Fibroblast of peridontal ligament (primary cell): ENCODE data around the gene TCF4.
"Not testable (repeated sequence)": the region's sequence is repeated elsewhere in the genome, so short reads cannot be mapped to it uniquely, and the experiment has no call there.

ENCODE experiments used
- DNase-seq: peaks from one replicate; pipeline ENCODE4 v3.0.0-alpha.2; 2010; ENCODE audit errors: extremely low read depth

Gene TCF4

DNA sequence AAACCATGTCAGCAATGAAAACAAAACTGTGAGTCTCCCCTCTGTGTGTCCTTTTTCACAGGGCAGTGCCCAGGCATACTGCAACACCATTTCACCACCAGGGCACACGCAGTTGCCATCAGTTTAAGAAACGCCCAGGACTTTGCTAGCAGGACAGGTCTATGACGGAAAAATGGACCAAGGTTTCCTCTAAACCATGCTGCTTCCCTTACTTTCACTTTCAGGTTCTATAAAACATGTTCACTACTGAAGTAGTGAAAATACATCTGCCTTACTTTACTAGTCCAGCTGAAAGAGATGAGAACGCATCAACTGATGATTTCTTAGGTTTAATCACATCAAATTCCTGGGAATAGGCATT is 110.5 kb downstream of the TCF4 start:
- DNase-seq: peak; percentile 75

DNA sequence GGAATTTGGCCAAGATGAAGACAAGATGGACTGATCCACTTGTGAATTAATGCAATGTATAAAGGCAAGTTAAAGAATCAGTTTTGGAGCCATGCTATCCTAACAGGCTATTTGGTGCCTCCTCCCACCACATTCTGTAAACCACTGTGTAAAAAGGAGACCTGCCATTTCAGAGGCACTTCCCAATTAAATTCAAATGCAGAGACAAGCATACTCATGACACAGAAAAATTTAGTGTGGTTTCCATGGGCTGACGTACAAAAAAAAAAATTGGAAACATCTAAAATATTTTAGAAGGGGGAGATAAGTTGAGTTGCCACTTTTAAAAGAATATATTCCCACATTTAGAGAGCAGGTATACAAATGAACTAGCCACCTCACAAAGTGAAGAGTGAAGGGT is 112.1 kb downstream of the TCF4 start:
- DNase-seq: no peak

DNA sequence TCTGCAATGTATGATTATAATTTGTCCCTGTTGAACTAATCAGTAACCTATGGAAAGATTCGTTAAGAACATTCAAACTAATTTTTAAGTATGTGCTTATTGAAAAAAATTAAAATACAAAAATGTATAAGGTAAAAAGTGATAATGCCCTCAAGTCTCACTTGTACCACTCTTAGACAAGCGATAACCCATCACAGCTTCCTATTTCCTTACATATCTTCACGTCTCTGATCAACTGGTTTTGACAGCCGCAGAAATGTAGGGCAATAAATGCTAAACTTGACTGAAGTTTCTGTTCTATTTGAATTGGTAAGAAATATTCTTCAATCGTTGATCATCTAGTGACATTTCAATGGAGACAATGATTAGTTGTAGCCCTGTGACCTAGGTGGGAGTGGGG is 112.5 kb downstream of the TCF4 start:
- DNase-seq: no peak

DNA sequence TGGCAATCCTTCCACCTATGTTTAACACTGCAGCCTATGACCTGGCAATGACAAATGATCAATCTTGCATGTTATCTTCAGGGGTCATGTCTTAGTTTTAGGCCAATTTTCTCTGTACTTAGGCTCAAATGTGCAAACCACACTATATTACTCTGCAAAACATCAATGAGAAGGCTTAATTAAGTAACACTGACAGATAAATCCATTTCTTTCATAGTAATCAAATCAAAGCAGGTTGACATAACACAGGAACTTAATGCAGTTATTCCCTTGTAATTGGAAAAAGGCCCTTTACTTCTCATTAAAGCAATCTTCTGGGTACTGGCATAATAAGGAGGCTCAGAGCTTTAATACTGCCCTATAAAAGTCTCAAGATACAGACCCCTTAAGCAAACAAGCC is 114.4 kb downstream of the TCF4 start:
- DNase-seq: no peak

DNA sequence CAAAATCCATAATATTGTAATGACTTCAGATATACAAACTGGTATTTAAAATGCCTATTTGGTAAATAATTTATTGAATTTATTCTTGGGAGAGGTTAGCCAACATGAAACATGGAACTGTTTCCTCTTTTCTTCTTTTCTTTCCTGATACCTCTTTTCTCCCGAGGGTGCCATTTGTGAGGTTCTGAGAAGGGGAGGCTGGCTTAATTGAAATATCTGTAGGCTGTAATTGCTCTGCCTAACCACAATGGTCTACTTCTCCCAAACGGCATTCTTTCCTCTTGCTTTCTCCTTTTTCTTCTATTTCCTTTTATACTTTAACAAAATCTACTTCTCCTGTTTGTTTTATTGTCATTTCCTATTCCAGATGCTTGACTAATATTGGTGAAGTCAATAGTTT is 114.9 kb downstream of the TCF4 start:
- no peak for DNase-seq

DNA sequence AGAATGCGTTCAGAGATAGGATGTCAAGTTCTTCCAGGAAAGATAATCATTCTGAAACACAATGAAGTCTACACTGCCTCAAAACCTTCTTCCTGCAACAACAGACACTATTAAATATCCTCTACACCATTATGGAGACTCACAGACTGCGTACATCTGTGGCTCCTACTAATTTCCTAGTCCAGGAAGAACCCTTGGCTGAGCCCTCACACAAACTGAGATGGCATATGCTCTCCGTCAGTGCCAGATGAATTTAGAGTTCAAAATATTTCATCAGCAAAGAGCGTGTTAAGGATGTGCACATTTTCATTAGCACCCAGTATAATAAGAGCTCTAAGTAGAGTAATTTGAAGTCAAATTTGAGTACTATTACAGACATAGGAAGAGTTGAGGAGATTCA is 117.2 kb downstream of the TCF4 start:
- DNase-seq: no peak

DNA sequence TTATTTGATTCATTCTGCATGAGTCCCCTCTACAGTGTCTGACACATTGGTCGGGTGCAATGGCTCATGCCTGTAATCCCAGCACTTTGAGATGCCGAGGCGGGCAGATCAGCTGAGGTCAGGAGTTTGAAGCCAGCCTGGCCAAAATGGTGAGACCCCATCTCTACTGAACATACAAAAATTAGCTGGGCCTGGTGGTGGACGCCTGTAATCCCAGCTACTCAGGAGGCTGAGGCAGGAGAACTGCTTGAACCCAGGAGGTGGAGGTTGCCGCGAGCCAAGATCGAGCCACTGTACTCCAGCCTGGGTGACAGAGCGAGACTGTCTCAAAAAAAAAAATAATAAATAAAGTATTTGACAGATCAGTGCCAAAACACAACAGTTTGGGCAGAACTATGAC is 118.9 kb downstream of the TCF4 start:
- DNase-seq: not testable (repeated sequence)

DNA sequence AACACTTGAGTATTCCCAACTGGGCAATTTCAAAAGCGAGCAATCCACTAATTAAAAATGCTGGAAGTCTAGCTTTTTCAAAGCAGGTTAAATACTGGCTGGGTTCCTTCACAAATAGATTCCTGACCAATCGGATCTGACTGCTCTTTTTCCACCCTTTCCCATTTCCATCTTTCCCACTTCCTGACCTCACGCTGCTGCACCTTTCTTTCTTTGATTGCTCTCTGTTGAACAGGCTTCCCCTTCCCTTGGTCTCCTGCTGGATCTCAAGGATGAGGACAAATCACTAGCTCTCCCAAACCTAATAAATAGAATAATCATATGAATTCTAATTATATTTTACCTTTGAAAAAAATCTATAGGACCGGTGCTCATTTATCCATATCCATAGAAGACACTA is 121.2 kb downstream of the TCF4 start:
- DNase-seq: no peak

DNA sequence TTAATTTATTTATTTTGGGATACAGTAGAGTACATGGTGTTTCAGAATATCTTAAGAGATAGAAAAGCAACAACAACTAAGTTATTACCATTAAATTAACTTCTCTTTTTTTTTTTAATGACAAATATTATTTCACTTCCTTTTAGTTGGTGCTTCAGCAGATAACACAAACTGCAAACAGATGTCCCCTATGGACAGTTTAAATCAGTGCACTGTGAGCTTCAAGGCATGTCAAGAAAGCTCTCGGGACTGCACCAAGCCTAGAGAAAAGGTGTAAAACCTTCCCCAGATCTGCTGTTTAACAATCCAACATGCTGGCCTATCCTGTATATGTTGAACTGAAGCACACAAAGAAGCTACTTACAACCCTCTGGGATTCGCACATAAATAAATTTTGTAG is 122.7 kb downstream of the TCF4 start:
- DNase-seq: no peak

DNA sequence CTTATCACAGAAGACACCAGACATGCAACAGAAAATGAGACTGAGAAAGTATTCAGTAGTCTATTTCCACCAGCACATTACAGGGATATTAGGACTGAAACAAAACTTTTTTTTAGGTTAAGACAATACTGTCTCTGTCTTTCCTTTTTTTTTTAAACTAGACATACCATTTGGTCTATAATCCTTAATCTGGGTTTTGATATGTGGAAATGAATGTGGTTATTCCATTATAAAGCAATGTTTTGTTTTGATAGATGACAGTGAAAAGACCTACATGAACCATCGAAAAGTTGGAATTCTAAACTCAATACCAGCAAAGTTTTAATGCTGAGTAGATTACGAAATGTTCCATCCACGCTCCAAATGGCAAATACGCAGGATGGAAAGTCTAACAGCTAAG is 123.4 kb downstream of the TCF4 start:
- no peak for DNase-seq

DNA sequence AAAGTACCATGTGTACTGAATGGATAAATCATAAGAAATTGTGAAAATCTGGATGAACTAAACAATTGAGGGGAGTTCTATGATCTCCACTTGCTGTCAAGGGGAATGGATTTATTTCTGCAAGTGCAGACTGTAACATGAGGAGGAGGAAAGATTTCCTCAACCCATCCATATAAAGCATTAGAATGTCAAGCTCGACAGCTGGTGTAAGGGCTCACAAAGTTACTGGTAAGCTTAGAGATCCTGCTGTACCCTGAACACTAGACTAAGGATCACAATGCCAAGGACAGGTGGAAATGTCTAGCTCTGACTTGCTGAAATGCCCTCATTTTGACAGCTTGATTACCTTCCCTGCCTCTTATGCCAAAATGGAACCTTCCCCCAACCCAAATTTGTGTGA is 125.3 kb downstream of the TCF4 start:
- DNase-seq: no peak

DNA sequence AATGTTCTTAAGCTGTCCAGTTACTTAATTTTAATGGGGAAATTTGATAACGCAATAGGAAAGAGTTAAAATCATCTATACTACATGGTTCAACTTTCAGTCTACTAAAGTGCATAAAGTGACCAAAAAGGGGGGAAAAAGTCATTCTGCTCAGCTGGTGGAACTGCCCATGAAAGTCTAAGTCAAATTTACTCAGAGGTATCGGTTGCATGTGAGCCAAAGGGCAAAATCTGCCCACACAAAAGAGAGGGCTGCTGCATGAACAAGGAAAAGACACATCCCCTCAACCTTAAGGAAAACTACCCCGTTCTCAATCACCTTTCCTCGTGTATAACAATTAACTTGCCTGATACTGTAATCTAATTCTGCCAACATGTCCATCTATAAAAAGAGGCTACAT is 126.1 kb downstream of the TCF4 start:
- no peak for DNase-seq

DNA sequence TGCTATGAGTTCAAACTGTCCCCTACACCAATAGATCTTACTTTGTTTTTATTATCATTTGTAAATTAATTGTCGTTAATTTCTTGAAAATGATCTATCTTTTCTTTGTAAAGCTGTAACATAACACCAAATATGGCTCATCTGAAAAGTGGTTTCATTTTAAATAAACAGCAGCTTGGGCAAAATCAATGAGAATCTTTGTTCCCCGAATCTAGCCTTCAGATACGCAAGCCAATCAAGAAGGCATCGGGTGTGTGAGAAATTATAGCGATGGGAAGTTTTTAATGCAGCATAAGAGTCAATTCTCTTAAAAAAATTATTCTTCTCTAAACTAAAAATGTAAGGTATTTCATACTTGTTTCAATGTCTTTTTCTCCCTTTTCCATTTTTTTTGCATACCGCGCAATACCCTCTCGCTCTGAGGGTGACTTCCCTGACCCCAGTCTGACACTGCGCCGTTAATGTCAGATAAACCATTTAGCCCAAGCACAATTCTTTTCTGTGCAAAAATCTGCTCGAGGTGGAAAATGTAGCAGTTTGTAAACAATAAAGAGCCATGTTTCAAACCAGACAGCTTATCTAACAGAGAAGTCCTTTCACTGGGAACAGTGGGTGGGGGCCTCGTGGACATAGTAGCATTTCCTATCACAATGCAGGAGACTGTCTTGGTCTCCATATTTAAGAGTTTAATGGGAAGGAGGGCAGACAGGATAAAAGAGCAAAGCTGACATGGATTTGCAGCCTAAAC is 129.4 kb downstream of the TCF4 start:
- DNase-seq: no peak

DNA sequence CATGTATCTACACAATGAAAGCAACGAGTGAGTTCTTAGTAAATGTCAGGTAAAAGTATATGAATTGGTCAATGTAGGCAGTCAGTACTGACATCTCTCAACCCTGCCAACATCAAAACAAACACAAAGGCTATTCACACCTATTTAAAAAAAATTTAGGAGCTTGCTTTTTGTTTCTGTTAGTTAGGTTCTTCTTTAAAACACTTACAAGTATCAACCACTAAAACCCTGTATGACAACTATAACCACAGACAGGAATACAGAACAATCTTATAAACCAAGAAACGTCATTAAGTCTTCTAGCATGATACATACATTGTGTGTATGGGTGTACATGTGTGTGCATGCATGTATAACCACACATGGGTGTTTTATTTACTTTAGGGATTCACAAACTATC is 131.0 kb downstream of the TCF4 start:
- no peak for DNase-seq

DNA sequence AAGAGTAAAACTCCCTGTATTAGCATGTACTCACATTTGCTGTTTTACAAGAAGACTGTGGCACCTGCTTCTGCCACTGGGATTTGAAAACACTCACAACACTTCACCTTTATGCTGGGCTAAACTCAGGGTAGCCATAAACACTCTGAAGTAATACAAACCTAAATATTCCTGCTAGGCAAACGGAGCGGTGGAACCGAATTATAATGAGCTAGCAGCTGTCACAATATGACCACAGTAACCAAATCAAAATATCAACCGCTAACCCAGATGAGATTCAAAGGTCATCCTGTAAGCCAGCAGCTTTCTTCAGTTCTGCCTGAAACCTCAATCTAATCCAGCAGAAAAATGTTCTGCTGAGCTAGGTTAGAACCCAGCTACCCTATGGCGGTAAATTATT is 132.1 kb downstream of the TCF4 start:
- DNase-seq: no peak

DNA sequence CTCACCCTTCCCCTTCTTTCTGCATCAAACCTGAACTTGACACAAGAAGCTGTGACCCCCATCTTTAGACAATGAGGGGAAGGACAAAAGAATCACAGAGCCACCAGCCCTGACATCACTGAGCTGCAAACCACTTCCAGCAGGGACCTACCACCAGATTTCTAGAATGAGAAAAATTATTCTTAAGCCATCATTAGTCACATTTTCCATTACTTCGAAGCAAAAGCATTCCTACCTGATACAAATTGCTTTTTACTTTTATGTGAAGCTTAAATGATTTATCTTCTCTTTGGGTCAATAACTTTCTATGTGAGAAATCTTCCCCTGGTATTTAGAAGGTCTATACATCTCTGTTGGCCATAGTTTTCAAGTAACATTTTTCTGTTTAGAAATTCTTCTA is 134.8 kb downstream of the TCF4 start:
- no peak for DNase-seq

DNA sequence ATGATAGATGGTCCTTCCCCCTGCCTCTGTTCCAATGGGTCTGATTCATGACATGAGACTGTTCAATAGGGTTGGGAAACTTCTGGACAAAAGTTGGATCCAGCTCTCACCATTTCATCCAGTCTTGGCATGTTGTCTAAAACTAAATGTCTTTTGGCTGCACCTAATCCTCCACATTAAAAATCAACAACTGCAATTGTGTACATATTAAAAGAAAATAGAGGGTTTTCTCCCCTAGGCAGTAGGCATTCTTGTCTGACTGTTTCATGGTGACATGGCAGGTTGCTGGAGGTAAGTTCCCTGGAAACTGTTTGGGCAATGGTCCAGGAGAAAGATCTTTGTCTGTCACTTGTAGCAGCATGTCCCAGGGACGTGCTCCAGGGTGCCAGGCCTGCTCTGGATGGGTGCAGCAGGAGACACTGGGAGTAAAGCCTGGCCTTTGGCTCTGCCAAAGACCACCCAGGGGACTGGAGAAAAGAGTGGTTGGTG is 135.8 kb downstream of the TCF4 start:
- DNase-seq: peak; percentile 54

DNA sequence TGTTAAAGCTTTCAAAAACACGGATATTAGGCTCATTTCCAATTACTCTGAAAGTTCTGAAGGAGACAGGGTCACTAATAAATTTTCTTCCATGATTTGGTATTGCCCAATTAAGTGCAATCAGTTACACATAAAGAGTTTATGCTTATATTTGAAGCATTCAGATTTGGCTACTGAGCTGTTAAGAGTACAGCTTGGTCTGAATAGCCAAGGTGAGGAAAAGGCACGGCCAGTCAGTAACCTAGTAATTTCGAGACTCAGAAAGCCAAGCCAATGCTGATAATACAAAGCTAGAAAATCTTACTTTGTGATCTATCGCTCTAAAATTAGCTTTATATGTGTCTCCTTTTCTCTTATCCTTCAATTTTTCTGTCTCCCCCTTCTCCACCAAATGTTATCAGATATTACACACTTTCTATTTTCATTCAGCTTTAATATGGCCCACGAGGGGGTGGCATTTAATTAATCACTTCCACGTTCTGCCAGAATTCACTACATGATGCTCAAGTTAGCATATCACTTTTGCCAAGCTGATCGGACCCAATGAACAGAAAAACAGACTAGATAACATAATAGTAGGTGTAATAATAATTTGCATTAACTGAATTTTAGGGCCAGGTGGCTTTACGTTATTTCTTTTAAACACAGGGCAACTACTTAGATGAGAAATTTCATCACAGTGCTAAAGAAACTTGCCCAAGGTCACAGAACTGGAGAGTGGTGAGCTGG is 138.4 kb downstream of the TCF4 start:
- no peak for DNase-seq

DNA sequence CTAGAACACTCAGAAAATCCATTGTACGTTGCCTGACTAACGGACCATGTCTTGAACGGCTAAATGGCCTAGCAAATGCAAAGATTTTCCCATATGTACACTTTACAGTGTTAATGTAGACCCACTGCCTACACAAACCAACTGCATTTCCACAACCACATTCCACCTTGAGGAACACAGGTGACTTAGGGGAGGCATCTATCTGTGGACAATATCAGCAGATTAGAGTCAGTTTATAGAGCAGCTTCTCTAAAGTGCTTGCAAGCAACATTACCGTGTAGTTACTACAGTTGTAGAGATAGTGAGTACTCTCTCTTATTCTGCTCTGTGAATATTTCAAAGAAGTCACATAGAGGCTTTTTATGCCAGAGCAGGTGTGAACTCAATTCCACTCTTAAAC is 139.6 kb downstream of the TCF4 start:
- DNase-seq: no peak

DNA sequence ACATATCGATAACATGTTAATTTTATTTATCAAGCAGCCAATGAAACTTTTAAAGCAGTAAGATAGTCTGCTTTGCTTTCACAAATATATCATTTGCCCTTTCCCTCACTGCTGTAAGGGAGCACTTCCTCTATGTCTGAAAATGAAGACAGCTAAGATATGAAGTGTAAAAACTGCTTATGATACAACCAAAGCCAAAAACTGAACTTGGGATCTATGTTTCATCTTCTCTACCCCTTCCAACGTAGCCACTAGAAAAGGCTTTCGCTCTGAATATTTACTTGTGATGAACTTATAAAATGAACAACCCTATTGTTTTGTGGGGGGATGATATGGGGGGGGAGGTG is 140.3 kb downstream of the TCF4 start:
- no peak for DNase-seq

DNA sequence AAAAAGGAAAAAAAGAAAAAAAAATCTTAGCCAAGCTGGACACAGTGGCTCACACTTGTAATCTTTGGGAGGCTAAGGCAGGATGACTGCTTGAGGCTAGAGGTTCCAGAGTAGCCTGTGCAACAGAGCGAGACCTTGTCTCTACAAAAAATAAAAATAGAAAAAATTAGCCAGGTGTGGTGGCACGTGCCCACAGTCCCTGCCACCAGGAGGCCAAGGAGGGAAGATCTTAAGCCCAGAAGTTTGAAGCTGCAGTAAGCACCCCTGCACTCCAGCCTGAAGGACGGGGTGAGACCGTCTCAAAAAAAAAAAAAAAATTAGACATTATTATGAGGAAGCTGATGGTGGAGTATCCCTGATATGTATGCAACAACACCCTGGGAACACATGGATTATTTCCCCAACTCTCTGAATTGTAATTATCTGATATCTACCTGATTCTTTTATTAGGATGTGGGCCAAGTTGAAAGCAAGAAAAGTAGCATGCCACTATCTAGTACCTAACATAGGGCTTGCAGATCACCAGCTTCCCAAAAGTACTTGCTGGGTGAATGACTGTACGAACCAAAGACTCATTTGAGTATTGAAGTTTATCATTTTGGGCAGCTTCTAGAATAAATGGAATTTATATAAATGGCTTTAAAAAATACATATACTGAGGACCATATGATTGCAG is 140.9 kb downstream of the TCF4 start:
- DNase-seq: no peak

DNA sequence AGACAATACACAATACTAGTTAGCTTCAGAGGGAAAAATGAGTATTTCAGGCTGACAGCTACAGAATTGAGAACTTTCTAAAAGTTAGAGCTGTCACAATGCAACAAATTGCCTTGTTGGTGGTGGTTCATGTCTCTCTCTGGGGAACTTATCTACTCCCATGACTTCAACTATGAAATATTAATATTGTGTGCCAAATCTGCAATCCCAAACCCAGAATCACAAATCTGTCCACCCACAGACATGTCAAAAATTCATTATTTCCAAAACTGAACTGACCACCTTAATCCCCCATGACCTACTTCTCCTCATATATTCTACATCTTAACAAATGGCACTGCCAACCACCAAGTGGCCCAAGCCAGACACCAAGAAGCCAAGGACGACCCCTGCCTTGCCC is 143.5 kb downstream of the TCF4 start:
- no peak for DNase-seq

DNA sequence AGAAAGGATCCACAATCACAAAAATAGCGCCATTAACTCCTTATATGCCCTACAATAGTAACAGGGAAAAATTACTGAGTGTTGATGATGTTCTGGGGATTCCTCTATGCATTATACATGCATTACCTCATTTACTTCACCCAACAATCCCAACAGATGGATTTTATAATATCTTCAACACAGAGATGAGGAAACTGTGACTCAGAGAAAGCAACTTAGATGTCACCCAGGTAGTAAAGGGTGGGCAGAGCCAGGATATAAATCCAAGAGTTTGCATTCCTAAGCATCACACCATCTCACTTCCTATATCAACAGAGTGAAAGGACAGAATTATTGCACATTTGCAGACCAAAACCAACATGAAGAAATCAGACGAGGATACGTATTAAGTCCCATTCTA is 144.2 kb downstream of the TCF4 start:
- DNase-seq: no peak
